Esophagus (tissue), 2 donors: ENCODE measurements around the gene EXOC2. TPM values are rescaled to one million over a fixed set of nuclear protein-coding genes. Genes with fewer than 3 reads are reported as not detected.

Source experiments
- H3K27ac ChIP-seq, 2 donors: one replicate each; pipeline ENCODE4 v1.5.1; 2013; ENCODE audit warnings: low read depth in 2 of 2, mild to moderate bottlenecking in 2 of 2, inconsistent platforms in 1 of 2, low read length in 1 of 2, moderate library complexity in 1 of 2
- H3K27me3 ChIP-seq, 2 donors: one replicate each; pipeline ENCODE4 v1.6.1; 2013; ENCODE audit warnings: low read length in 2 of 2, control low read depth in 1 of 2, mild to moderate bottlenecking in 1 of 2; ENCODE audit not compliant: insufficient read depth in 2 of 2, control insufficient read depth in 1 of 2
- H3K36me3 ChIP-seq, 2 donors: one replicate each; pipeline ENCODE4 v1.6.1; 2013; ENCODE audit warnings: low read length in 1 of 2; ENCODE audit not compliant: control insufficient read depth in 2 of 2, insufficient read depth in 2 of 2
- H3K4me1 ChIP-seq, 2 donors: one replicate each; pipeline ENCODE4 v1.6.1; 2013; ENCODE audit warnings: low read length in 1 of 2; ENCODE audit not compliant: control insufficient read depth in 2 of 2, insufficient read depth in 2 of 2
- H3K4me3 ChIP-seq, 2 donors: one replicate each; pipeline ENCODE4 v1.5.1; 2013; ENCODE audit warnings: low read length in 2 of 2, mild to moderate bottlenecking in 2 of 2, low read depth in 1 of 2, moderate library complexity in 1 of 2
- H3K9me3 ChIP-seq, 2 donors: one replicate each; pipeline ENCODE4 v1.6.1; 2013; ENCODE audit warnings: mild to moderate bottlenecking in 2 of 2, low read depth in 1 of 2, low read length in 1 of 2, moderate library complexity in 1 of 2; ENCODE audit not compliant: control insufficient read depth in 2 of 2, insufficient read depth in 1 of 2
- WGBS, 2 donors: extraction: QIAGEN DNeasy Blood & Tissue Kit; methylation state at CpG; one replicate each; pipeline ENCODE4 v1.1.7; 2013; 5-methylcytosine and 5-hydroxymethylcytosine counted together
- polyA plus RNA-seq, 2 donors: library from polyadenylated mRNA; stranded (reverse); fragments of 200-250 nt; gene quantifications; one replicate each; pipeline ENCODE4 v1.2.3, GENCODE V29; 2013
- donor health status: healthy with polysubstance abuse.
- donor health status: Bipolar disorder and iron deficiency.

EXOC2 gene
- polyA plus RNA-seq, 2 donors: 5.0 to 9.5 TPM

GRCh38 chr6:454148-454991, 238.6 kb downstream of the EXOC2 start:
- Histone ChIP-seq H3K27ac (no peak overlapping the region), H3K4me3 (no peak overlapping the region), H3K9me3 (no peaks in the 10 kb centered on the region), H3K4me1 (peaks cover 0 to 3% of the 10 kb centered on the region in 2 donors), H3K36me3 (no peaks in the 10 kb centered on the region), H3K27me3 (no peaks in the 10 kb centered on the region)
- 62 to 64% methylated on average over 5 of the region's 5 CpGs for WGBS, 2 donors

GRCh38 chr6:453152-453551, 239.8 kb downstream of the EXOC2 start:
- WGBS, 2 donors: 57 to 62% methylated on average over 13 of the region's 13 CpGs
- H3K36me3 ChIP-seq: no peaks in the 10 kb centered on the region

GRCh38 chr6:452301-453067, 240.5 kb downstream of the EXOC2 start:
- no peak overlapping the region for H3K27ac ChIP-seq
- no peaks in the 10 kb centered on the region for H3K36me3 ChIP-seq
- no peak overlapping the region for H3K4me3 ChIP-seq
- H3K27me3 ChIP-seq: no peaks in the 10 kb centered on the region
- 75 to 81% methylated on average over 9 of the region's 9 CpGs for WGBS, 2 donors
- no peaks in the 10 kb centered on the region for H3K9me3 ChIP-seq
- peaks cover 0 to 3% of the 10 kb centered on the region in 2 donors for H3K4me1 ChIP-seq

More at GRCh38 chr6:453152-453551, 239.8 kb downstream of the EXOC2 start:
- no peak overlapping the region for H3K4me3 ChIP-seq
- H3K27ac ChIP-seq: peak overlapping the region in 1 of 2 donors; percentile 39
- no peaks in the 10 kb centered on the region for H3K27me3 ChIP-seq
- peaks cover 0 to 3% of the 10 kb centered on the region in 2 donors for H3K4me1 ChIP-seq
- H3K9me3 ChIP-seq: no peaks in the 10 kb centered on the region

GRCh38 chr6:451847-452246, 241.1 kb downstream of the EXOC2 start:
- no peak overlapping the region for H3K27ac ChIP-seq
- H3K4me1 ChIP-seq: peaks cover 0 to 3% of the 10 kb centered on the region in 2 donors
- WGBS, 2 donors: 90 to 93% methylated on average over 8 of the region's 8 CpGs
- no peak overlapping the region for H3K4me3 ChIP-seq
- H3K36me3 ChIP-seq: no peaks in the 10 kb centered on the region
- H3K9me3 ChIP-seq: no peaks in the 10 kb centered on the region
- H3K27me3 ChIP-seq: no peaks in the 10 kb centered on the region

GRCh38 chr6:451336-451735, 241.6 kb downstream of the EXOC2 start:
- no peak overlapping the region for H3K4me3 ChIP-seq
- no peaks in the 10 kb centered on the region for H3K36me3 ChIP-seq
- H3K27ac ChIP-seq: no peak overlapping the region
- no peaks in the 10 kb centered on the region for H3K27me3 ChIP-seq
- H3K4me1 ChIP-seq: peaks cover 0 to 3% of the 10 kb centered on the region in 2 donors
- no peaks in the 10 kb centered on the region for H3K9me3 ChIP-seq
- 91 to 94% methylated on average over 12 of the region's 12 CpGs for WGBS, 2 donors

GRCh38 chr6:449486-450419, 243.2 kb downstream of the EXOC2 start:
- 92 to 93% methylated on average over 62 of the region's 62 CpGs for WGBS, 2 donors
- H3K27me3 ChIP-seq: no peaks in the 10 kb centered on the region
- no peaks in the 10 kb centered on the region for H3K9me3 ChIP-seq
- H3K27ac ChIP-seq: no peak overlapping the region
- no peak overlapping the region for H3K4me3 ChIP-seq
- H3K36me3 ChIP-seq: no peaks in the 10 kb centered on the region
- H3K4me1 ChIP-seq: peaks cover 0 to 3% of the 10 kb centered on the region in 2 donors

- H3K36me3 ChIP-seq: no peaks in the 10 kb centered on the region
- 86 to 87% methylated on average over 12 of the region's 12 CpGs for WGBS, 2 donors
- peaks cover 0 to 3% of the 10 kb centered on the region in 2 donors for H3K4me1 ChIP-seq
- no peak overlapping the region for H3K4me3 ChIP-seq
- no peaks in the 10 kb centered on the region for H3K9me3 ChIP-seq
- no peaks in the 10 kb centered on the region for H3K27me3 ChIP-seq
- no peak overlapping the region for H3K27ac ChIP-seq
Observed at GRCh38 chr6:449057-449430, 243.9 kb downstream of the EXOC2 start.

GRCh38 chr6:448296-449056, 244.5 kb downstream of the EXOC2 start:
- no peaks in the 10 kb centered on the region for H3K27me3 ChIP-seq
- WGBS, 2 donors: 87 to 90% methylated on average over 19 of the region's 19 CpGs
- H3K4me1 ChIP-seq: peaks cover 0 to 3% of the 10 kb centered on the region in 2 donors

More at GRCh38 chr6:448296-449056, 244.5 kb downstream of the EXOC2 start:
- H3K36me3 ChIP-seq: no peaks in the 10 kb centered on the region
- H3K27ac ChIP-seq: no peak overlapping the region
- no peaks in the 10 kb centered on the region for H3K9me3 ChIP-seq
- no peak overlapping the region for H3K4me3 ChIP-seq
